Heart left ventricle (tissue), 13 donors: Measurements from ENCODE around the gene EEF1A2.

Experiments used
- CTCF ChIP-seq, 12 donors: fragments of 200-600 bp; sonication (generic) in 4 of 12; IDR thresholded peaks; one replicate each; pipeline versions ENCODE4 v1.5.0 to v1.8.0; 2018 to 2022; ENCODE audit warnings: antibody characterized with exemption in 12 of 12, mild to moderate bottlenecking in 5 of 12
- POLR2A ChIP-seq, 2 donors: fragments of 450-650 bp; IDR thresholded peaks; one replicate each; pipeline ENCODE4 v1.6.1; 2017; ENCODE audit warnings: antibody characterized with exemption in 2 of 2, mild to moderate bottlenecking in 2 of 2, moderate library complexity in 2 of 2
- donor health status: ischemic (EF 13 %, LVEDD 7.1; RV severe dilation, severe dysfunction).
- donor health status: DM: no; HTN: yes; CAD: no.
- donor health status: DM: no; HTN: no; CAD: no.
- donor health status: ischemic (EF 25% LVEDD 6.9; RV normal size, moderate dysfunction).
- donor health status: ischemic (EF 25% LVEDD 5.7; RV mildly dilated, moderate dysfunction).
- donor health status: ischemic (EF 35%, LVEDD 5.7; RV mildly dilated, moderate dysfunction).
- donor health status: nonischemic (EF 11% LVEDD 7.7; RV severe dilation, severe dysfunction).
- donor health status: DM: yes; HTN: yes; CAD: no.
- donor health status: PGD.
- donor health status: ischemic (EF 29% LVEDD 5.4; RV normal size, mild dysfunction).
- donor health status: nonischemic (EF 23%, LVEDD 6.1; RV moderate dilation, normal function).

- TF ChIP-seq POLR2A (IDR thresholded peaks at IDR 0.05) (no peak), CTCF (IDR thresholded peaks at IDR 0.05) (no peak)
Measured at GRCh38 chr20:63465380-63466249, 33.3 kb downstream of the EEF1A2 start.
